GM23338 (cell line): ENCODE data around the gene MLF2.

Experiments used
- CTCF ChIP-seq, 2 experiments: fragments of 200-600 bp in 1 of 2; sonication (generic) in 1 of 2; conservative IDR thresholded peaks; 2 replicates each; pipeline versions ENCODE4 v1.5.1 to v1.6.1; 2016 to 2017; ENCODE audit warnings: antibody characterized with exemption in 2 of 2, low read depth in 2 of 2, mild to moderate bottlenecking in 2 of 2, moderate library complexity in 1 of 2
- POLR2AphosphoS5 ChIP-seq: IDR thresholded peaks from 2 replicates; pipeline ENCODE4 v1.6.1; 2016; ENCODE audit warnings: antibody characterized with exemption, low read depth

GRCh38 chr12:6783828-6784227 is 30.9 kb upstream of the MLF2 start:
- TF ChIP-seq CTCF (conservative IDR thresholded peaks at IDR 0.05; ENCODE audit: low read depth in 2 of 2) (no peak), POLR2AphosphoS5 (no peak)
